Measurements from ENCODE around the gene SMARCA2. TPM values are rescaled to one million over a fixed set of nuclear protein-coding genes. Genes with fewer than 3 reads are reported as not detected.

Gene SMARCA2
- total and polyA plus RNA-seq, 4 donors: 18.8 to 67.0 (median 41.1) TPM

- Histone ChIP-seq H3K4me1 (ENCODE audit: control insufficient read depth in 4 of 4, insufficient read depth in 4 of 4, low read length in 3 of 4) (no peaks in the 10 kb centered on the region), H3K36me3 (ENCODE audit: control insufficient read depth in 4 of 4, insufficient read depth in 3 of 4, low read depth in 1 of 4, low read length in 3 of 4) (peaks cover 9 to 85% (median 71%) of the 10 kb centered on the region in 4 donors), H3K27ac (ENCODE audit: low read depth in 1 of 2, low read length in 2 of 2) (no peak overlapping the region), H3K9ac (ENCODE audit: low read depth in 1 of 2, low read length in 2 of 2) (no peak overlapping the region), H3K27me3 (ENCODE audit: control insufficient read depth in 4 of 4, insufficient read depth in 4 of 4, low read length in 3 of 4) (no peaks in the 10 kb centered on the region), H3K9me3 (ENCODE audit: control insufficient read depth in 4 of 4, low read length in 3 of 4) (no peaks in the 10 kb centered on the region), H3K4me3 (ENCODE audit: low read depth in 1 of 3, low read length in 3 of 3) (no peak overlapping the region)
- DNase-seq (ENCODE audit: low spot score): no peak
- no peak for TF ChIP-seq HNF4A (conservative IDR thresholded peaks at IDR 0.05)
- TF ChIP-seq MAX (IDR thresholded peaks at IDR 0.05): no peak
- no peak for TF ChIP-seq NR2F2 (IDR thresholded peaks at IDR 0.05)
- TF ChIP-seq TAF1 (conservative IDR thresholded peaks at IDR 0.05): no peak
- no peak for TF ChIP-seq HNF4G (IDR thresholded peaks at IDR 0.05)
- TF ChIP-seq JUND (IDR thresholded peaks at IDR 0.05): no peak
- no peak for TF ChIP-seq ZBTB33 (IDR thresholded peaks at IDR 0.05)
- TF ChIP-seq EGR1 (IDR thresholded peaks at IDR 0.05; ENCODE audit: low read depth in 2 of 2): no peak
- TF ChIP-seq CTCF (IDR thresholded peaks at IDR 0.05; ENCODE audit: low read depth, low read length, missing input control): no peak
- TF ChIP-seq YY1 (IDR thresholded peaks at IDR 0.05): no peak
- TF ChIP-seq REST (IDR thresholded peaks at IDR 0.05): no peak
- TF ChIP-seq SP1 (IDR thresholded peaks at IDR 0.05): no peak
- TF ChIP-seq FOXA2 (IDR thresholded peaks at IDR 0.05): no peak
- 89% methylated on average over 6 of the region's 6 CpGs for WGBS
Observed at GRCh38 chr9:2085716-2086115, 70.6 kb downstream of the SMARCA2 start.

- DNase-seq (ENCODE audit: low spot score): no peak
- Histone ChIP-seq H3K36me3 (ENCODE audit: control insufficient read depth in 4 of 4, insufficient read depth in 3 of 4, low read depth in 1 of 4, low read length in 3 of 4) (peaks cover 9 to 81% (median 71%) of the 10 kb centered on the region in 4 donors), H3K4me1 (ENCODE audit: control insufficient read depth in 4 of 4, insufficient read depth in 4 of 4, low read length in 3 of 4) (no peaks in the 10 kb centered on the region), H3K9ac (ENCODE audit: low read depth in 1 of 2, low read length in 2 of 2) (no peak overlapping the region), H3K27ac (ENCODE audit: low read depth in 1 of 2, low read length in 2 of 2) (no peak overlapping the region), H3K9me3 (ENCODE audit: control insufficient read depth in 4 of 4, low read length in 3 of 4) (no peaks in the 10 kb centered on the region), H3K4me3 (ENCODE audit: low read depth in 1 of 3, low read length in 3 of 3) (no peak overlapping the region), H3K27me3 (ENCODE audit: control insufficient read depth in 4 of 4, insufficient read depth in 4 of 4, low read length in 3 of 4) (no peaks in the 10 kb centered on the region)
- no peak for TF ChIP-seq FOXA2 (IDR thresholded peaks at IDR 0.05)
- WGBS: 94% methylated on average over 5 of the region's 5 CpGs
Observed at GRCh38 chr9:2086116-2086515, 71.0 kb downstream of the SMARCA2 start.

All from liver (tissue), 9 donors.